ENCODE results near the gene ADCY1.
"Not testable (repeated sequence)": the region's sequence is repeated elsewhere in the genome, so short reads cannot be mapped to it uniquely, and the experiment has no call there.

The ADCY1 gene

DNA sequence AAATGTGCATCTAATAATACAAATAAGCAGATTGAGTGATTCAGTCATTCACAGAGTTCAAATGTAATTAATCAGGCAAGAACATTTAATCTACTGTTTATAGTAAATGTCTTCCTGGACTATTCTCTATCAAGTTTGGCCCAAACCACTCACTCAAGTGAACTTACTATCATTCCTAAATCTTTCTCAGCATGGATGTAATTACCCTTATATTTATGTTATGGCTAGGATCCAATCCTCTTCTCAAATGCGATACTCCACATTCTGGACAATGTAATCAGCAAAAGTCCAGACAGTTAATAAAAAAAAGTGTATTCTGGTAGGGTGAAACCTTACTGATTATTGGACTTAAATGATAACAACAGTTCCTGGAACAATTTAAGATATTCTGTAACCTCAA, 185.3 kb downstream of the ADCY1 start:
- DNase-seq (ENCODE audit: low read depth) = peak; percentile 68

DNA sequence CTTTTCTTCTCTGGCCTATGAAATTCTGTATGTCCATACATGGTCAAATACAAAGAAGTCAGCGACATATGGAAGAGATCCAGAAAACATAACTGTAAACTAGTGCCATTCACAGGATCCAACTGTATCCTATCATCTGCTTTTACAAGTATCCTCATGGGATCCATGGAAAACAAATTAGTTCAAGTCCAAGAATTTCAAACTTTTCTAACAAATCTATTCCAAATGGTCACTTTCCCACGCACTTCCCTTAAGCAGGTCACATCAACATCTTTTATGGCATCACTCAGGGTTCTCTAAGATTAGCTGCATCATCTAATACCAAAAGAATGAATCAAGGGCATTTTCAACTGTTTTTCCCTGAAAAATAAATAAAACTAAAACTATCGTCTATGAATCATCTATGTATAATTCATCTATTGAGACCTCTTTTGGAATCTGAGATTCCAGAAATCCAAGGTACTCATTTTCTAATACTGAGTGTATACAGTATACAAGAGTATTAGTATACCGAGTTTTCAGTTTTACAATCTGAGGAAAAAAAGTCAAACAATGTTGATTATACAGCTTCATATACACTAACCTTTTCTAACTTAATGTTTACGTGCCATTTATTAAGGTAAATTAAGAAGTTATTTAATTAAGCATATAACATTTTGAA, 187.5 kb downstream of the ADCY1 start:
- peak; percentile 99 for DNase-seq (ENCODE audit: low read depth)

DNA sequence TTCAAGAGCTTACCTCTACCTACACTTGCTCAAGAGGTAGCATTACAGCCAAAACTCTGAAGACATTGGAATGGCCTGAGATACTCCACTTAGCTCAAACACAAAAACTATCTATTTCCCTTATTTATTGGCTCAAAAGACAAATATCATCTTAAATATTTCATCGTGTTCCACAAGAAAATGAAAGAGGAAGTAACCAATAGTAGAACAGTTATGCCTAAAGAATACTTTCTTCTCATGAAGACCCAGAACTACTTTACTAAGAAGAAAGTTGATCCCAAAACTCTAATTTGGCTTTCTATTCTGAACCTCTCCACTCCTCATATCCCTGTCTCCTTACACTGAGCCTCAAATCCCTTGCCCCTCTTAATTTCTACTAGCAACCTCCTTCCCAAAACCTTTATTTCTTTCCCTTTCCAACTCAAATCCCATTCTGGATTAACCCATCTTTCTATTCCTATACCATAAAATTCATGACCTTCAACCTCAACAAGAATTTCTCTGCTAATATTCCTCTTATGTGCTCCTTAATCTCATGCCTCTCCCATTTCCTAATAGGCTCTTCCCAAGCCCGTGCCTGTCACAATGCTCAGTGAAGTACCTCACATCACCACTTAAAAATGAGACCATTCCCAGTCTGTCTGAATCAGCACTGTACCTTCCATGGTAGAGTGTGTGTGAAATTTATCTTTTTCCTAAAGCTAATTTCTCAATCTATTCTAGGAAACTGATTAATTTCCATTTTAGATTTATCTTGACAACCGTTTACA, 188.2 kb downstream of the ADCY1 start:
- DNase-seq (ENCODE audit: low read depth) = peak; percentile 71

DNA sequence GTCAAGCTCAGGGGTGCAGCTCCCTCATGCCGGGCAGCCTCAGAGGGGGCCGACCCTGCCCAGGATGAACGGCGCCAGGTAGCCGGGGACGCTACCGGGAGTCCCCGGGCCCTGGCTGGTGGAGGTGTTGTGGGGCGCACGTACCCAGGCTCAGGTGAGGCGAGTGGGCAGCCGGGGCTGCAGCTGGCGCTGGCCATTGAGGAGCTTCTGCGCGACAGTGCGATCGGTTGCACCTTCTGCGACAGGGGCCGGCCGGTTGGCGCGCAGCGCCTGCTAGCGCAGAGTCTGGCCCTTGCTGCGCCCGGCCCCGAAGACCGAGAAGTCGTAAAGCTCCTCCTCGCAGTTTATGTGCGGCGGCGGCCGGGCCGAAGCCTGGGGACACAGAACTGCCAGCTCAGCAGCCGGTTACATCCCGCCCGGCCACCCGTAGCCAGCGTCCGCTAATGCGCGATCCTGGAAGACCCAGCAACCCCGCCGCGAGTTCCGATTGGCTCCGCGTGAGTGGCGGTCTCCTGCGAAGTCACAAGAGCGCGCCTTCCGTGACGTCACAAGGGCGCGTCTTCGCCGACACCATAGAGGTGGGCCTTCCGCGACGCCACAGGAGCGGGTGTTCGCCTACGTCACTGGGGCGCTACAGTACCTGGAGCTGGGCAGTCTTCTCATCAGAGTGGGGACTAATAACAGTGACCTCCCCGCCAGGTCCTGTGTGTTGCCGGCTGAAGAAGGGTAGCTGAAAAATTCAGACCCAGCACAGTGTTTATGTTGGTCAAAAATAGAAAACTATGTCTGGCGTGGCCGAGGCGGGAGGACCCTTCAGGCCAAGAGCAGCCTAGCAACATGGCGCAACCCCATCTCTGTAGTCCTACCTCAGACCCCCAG, 194.6 kb downstream of the ADCY1 start:
- peak; percentile 97 for DNase-seq (ENCODE audit: low read depth)

DNA sequence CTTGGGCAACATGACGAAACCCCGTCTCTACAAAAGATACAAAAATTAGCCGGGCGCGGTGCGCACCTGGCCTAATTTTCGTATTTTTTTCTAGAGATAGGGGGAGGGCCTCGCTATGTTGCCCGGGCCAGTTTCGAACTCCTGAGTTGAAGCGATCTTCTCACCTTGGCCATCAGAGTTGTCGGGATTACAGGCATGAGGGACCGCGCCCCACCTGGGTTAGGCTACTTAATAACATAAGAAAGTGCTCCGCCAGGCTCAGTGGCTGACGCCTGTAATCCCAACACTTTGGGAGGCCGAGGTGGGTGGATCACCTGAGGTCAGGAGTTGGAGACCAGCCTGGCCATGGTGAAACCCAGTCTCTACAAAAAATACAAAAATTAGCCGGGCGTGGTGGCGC, 195.5 kb downstream of the ADCY1 start:
- DNase-seq (ENCODE audit: low read depth) = not testable (repeated sequence)
